Measurements from ENCODE around the gene DDAH1. TPM values are rescaled to one million over a fixed set of nuclear protein-coding genes. Genes with fewer than 3 reads are reported as not detected.

The DDAH1 gene
- total and polyA plus RNA-seq, 2 experiments from 2014 or later: 29.4 to 41.7 TPM

GRCh38 chr1:85326336-85326735 lies 138.6 kb downstream of the DDAH1 start:
- Histone ChIP-seq H2AFZ (no peak overlapping the region), H3K4me3 (no peak overlapping the region), H3K36me3 (ENCODE audit: insufficient read depth) (no peaks in the 10 kb centered on the region), H3K27ac (ENCODE audit: low read depth) (no peak overlapping the region), H3K9me2 (ENCODE audit: insufficient read depth) (no peaks in the 10 kb centered on the region), H3F3A (replicated peaks; ENCODE audit: low read depth) (no peaks in the 10 kb centered on the region), H3K27me3 (ENCODE audit: insufficient read depth) (no peaks in the 10 kb centered on the region), H4K20me1 (replicated peaks; ENCODE audit: insufficient read depth) (no peaks in the 10 kb centered on the region), H3K79me2 (replicated peaks; ENCODE audit: insufficient read depth) (no peaks in the 10 kb centered on the region), H3K4me1 (ENCODE audit: insufficient read depth) (peaks cover 41% of the 10 kb centered on the region), H3K4me2 (no peak overlapping the region)
- H3K4me1 Mint-ChIP-seq: peaks cover 58% of the 10 kb centered on the region
- H3K9me3 Mint-ChIP-seq: no peaks in the 10 kb centered on the region
- no peaks in the 10 kb centered on the region for H3K27me3 Mint-ChIP-seq (ENCODE audit: insufficient read depth, low read depth, poor library complexity)
- DNase-seq (ENCODE audit: low spot score): no peak
- no peak overlapping the region for H3K4me3 Mint-ChIP-seq
- no peak for TF ChIP-seq ZNF462 (CRISPR knock-in tag; IDR thresholded peaks at IDR 0.05)
- TF ChIP-seq NANOG (IDR thresholded peaks at IDR 0.05; ENCODE audit: borderline replicate concordance): no peak
- TF ChIP-seq CREB1 (CRISPR knock-in tag; IDR thresholded peaks at IDR 0.05; ENCODE audit: low read depth): no peak
- no peak for TF ChIP-seq CTCF (conservative IDR thresholded peaks at IDR 0.05; ENCODE audit: low read depth in 2 of 2)
- TF ChIP-seq ZNF114 (CRISPR knock-in tag; IDR thresholded peaks at IDR 0.05): no peak
- TF ChIP-seq JUNB (IDR thresholded peaks at IDR 0.05; ENCODE audit: unreplicated experiment): no peak
- TF ChIP-seq EZH2 (IDR thresholded peaks at IDR 0.05; ENCODE audit: low read depth, unreplicated experiment): no peak
- no peak for TF ChIP-seq POLR2AphosphoS5 (IDR thresholded peaks at IDR 0.05; ENCODE audit: low read depth)
- TF ChIP-seq EZH2phosphoT487 (IDR thresholded peaks at IDR 0.05; ENCODE audit: unreplicated experiment): no peak
- no peak for TF ChIP-seq ETS1 (IDR thresholded peaks at IDR 0.05)
- TF ChIP-seq STAT1 (IDR thresholded peaks at IDR 0.05; ENCODE audit: unreplicated experiment): no peak
- no peak for TF ChIP-seq ZNF331 (CRISPR knock-in tag; IDR thresholded peaks at IDR 0.05; ENCODE audit: low read depth)
- TF ChIP-seq REST (IDR thresholded peaks at IDR 0.05; ENCODE audit: unreplicated experiment): no peak
- ATAC-seq: no peak
- H3K36me3 Mint-ChIP-seq (ENCODE audit: low read depth): no peaks in the 10 kb centered on the region
- no peak overlapping the region for H3K27ac Mint-ChIP-seq

All from GM23338 (cell line).